GM18867 (cell line): ENCODE results near the gene MLLT1.

Experiments used
- ATAC-seq: cut with Tn5 transposase; IDR thresholded peaks from one replicate; pipeline ENCODE4 v1.9.1; 2021; ENCODE audit warnings: mild to moderate bottlenecking, moderate library complexity; ENCODE audit not compliant: unreplicated experiment

The MLLT1 gene

GRCh38 chr19:6236310-6237291, 43.2 kb downstream of the MLLT1 start:
- ATAC-seq = no peak

- no peak for ATAC-seq
Observed at GRCh38 chr19:6235031-6235951, 44.5 kb downstream of the MLLT1 start.

DNA sequence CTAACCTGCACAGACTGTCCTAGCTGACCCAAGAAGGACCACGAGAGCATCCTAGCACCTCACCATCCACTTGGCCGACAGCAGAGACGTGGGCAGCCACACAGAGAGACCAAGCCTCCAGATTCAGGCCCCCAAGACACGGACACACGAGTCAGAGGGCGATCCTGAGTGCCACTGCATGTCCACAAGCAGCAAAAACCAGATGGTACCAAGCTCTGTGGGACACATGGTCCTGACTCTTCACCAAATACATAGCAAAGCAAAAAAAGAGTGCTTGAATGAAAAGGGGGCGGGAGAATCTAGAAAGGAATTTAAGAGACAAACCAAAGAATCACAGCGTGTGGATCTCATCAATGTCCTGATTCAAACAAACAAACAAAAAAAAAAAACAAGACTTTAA, 45.2 kb downstream of the MLLT1 start:
- ATAC-seq = no peak

DNA sequence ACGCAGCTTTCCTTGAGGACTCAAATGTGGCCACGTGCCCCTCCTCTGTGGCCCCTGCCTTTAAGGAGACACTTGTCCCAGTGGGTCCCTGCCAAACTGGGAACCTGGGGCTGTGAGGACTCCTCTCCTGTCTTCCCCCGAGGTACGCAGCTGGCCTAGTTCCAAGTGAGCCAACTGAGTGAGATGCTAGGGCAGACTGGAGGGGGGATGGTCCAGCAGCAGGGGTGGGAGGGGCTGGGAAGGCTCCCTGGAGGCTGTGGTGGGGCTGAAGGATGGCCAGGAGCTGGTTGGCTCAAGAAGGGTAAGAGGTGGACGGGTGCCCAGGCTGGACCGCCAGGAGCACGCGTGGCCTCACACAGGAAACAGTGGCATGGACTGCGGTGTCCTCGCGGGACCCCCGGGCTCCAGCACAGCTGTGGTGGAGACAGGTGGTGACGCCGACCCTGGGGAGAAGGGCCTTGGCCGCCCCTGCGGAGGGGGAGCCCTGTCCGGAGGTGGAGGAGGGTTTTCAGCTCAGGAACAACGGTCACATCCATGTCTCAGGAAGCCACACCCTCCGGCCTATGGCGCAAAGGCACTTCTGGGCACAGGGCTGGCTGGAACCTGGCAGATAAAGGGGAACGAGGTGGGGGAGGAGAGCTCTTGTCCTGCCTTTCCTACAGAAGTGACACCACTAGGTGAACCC, 45.8 kb downstream of the MLLT1 start:
- no peak for ATAC-seq

DNA sequence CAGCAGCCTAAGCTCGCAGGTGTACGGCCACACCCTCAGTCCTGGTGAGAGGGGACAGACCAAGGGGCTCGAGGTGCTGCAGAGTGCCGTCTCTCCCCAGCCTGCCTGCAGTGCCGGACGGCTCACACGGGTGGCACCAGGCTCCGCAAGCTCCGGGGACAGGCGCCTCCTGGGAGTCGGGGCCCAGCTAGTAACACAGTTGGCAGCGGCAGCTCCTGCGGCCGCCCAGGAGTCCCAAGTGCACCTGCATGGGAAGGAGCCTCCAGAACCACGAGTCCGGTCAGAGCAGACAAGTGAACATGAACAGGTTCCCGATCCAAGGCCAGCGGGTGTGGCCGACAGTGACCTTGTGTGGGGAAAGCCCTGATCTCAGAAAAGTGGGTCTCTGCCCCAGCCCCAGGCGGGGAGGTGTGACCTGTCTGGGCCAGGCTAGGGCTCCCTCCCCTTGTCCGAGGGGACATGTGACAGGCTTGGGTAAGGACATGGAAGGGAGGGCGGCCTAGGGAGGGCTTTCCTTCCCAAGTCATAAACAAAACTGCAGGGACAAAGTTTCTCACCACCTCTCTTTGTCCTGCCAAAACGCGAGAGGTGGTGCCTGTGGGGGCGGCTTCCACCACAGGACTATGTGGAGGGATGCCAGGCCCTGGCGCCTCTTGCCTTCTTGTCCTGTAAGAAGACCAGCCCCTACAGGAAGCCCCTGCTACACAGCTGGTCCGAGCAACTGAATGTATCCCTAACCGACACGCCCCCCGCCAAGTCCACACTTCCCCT, 46.5 kb downstream of the MLLT1 start:
- no peak for ATAC-seq

- ATAC-seq = no peak
Observed at GRCh38 chr19:6232601-6233055, 47.1 kb downstream of the MLLT1 start.

DNA sequence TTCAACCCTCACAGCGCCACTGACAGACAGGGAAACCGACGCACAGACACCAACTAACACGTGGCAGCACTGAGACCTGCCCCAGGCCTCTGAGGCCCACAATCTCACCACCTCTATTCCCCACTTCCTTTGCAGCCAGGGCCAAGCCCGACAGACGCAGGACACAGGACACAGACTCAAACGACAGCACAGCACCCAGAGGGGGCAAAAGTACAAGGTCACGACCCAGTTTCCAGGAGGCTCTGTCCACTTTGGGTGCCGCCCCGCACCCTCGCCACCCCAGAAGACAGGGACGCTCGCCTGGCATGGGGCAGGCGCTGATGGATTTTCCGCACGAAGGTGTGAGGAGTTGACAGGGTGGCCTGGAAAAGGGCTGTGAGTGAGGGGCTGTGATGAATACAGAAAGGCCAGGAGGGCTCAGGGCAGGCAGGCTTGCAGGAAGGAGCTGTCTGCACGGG, 48.8 kb downstream of the MLLT1 start:
- no peak for ATAC-seq

GRCh38 chr19:6229951-6230712, 49.6 kb downstream of the MLLT1 start:
- ATAC-seq = no peak

GRCh38 chr19:6229216-6229913, 50.4 kb downstream of the MLLT1 start:
- no peak for ATAC-seq

GRCh38 chr19:6228551-6229215, 51.1 kb downstream of the MLLT1 start:
- no peak for ATAC-seq

DNA sequence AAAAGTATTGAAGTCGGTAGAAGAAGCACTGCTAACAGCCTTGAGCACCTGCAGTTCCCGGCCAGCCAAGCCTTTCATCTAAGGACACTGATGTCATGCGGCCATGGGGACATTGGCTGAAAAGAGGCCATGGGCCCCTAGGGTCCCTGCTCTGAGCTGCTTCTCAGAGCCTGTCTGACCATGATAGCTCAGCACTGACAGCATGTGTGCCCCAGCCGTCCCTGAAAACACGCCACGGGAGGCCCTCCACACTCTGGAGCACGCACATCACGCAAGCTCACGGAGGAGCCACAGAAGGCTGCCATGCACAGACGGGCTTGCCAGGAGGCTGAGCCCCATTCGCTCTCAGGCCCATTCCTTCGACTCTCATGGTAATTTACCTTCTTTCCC, 51.8 kb downstream of the MLLT1 start:
- ATAC-seq = no peak

DNA sequence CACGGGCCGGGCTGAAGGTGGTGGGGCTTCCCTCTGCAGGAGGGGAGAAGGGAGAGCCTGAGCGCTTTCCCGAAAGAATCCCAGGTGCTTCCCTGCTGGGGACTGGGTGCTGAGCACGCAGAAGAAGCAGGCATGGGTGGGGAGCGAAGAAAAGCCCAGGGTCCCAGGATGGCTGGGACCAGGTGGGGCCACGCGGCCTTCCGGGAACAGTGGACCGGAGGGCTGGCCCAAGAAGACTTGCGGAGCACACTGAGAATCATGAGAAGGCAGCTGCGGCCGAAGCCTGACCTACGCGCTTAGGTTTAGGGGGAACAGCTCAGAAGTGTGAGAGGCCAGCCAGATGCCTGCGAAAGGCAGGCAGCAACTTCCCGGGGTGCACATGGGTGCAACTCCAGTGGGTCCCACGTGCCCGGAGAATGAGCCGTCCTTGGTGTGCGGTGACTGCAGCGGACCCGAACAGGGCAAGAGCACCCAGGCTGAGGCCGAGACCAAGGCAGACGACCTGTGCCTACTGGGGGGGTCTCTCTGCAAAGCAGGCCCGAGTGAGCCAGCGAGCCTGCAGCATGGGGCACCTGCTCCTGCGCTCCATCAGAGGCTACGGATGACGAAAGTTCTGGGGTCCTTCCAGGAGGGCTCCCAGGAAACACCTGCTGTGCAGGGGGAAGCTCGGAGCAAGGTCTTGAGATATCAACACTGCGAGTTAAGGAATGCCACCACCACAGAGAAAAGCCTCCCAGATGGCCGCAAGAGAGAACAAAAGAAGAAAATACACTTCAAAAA, 52.4 kb downstream of the MLLT1 start:
- ATAC-seq = no peak

GRCh38 chr19:6226444-6227155, 53.2 kb downstream of the MLLT1 start:
- no peak for ATAC-seq

DNA sequence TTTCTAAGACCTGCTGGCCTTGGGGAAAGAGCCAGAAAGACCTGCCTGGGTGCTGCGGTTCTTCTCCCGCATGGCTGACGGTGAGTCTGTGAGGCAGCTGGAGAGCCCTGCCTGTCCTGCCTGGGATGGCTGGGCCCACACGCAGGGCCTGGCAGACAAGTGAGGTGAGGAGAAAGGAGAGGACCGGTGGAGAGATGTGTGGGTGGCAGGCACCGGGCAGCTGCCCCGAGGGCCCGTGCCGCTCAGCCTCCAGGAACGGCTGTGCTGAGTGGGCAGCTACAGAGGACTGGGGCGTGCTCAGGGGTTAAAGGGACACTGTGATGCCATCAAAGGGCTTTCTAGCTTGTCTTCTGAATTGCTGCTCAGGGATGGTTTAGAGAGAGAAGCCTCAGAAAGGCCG, 53.8 kb downstream of the MLLT1 start:
- no peak for ATAC-seq

- no peak for ATAC-seq
Observed at GRCh38 chr19:6225232-6225865, 54.4 kb downstream of the MLLT1 start.

DNA sequence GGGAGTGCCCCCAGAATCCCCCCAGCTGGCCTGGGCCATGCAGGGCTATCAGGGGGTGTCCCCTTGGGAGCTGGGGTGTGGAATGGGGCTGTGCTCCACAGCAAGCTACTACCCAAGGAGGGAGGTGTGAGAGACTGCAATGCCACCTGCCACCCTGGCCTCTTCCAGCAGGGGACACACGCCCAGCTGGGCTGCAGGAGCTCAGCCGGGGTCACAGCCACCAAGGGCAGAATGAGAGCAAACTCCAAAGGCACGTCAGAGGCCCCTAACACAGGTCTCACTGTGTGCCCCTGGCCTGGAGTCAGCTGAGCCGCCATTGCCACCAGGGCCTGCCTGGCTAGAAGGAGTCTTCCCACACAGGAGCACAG, 55.5 kb downstream of the MLLT1 start:
- ATAC-seq = no peak
